GM12878 (cell line): ENCODE data around the gene MLXIP. TPM values are rescaled to one million over a fixed set of nuclear protein-coding genes. Genes with fewer than 3 reads are reported as not detected.

Experiments used
- ATAC-seq: fragments of 200-7000 bp; cut with Tn5 transposase; 3 replicates; pipeline ENCODE4 v1.9.1; 2020; ENCODE audit warnings: mild to moderate bottlenecking, moderate library complexity
- BruUV-seq: library from RNA; stranded (reverse); fragments of 400-500 nt; replicated peaks from 2 replicates; lab custom pipeline; 2021; lab: Mats Ljungman, UMichigan
- CTCF ChIA-PET: fragments of 300-600 bp; sonication (Branson Sonifier 250); formaldehyde crosslinking; extraction: SDS; loops from one replicate; lab custom pipeline; 2021; ENCODE audit warnings: inconsistent platforms; lab: Yijun Ruan, JAX
- POLR2A ChIA-PET: fragments of 350-600 bp; formaldehyde crosslinking; extraction: SDS; loops from one replicate; lab custom pipeline; 2021; ENCODE audit warnings: inconsistent platforms; lab: Charles Lee
- RAD21 ChIA-PET: fragments of 300-600 bp; sonication (Branson Sonifier 250); formaldehyde crosslinking; loops from one replicate; lab custom pipeline; 2023; ENCODE audit warnings: antibody characterized with exemption; ENCODE audit not compliant: unreplicated experiment; lab: Charles Lee
- SMC1A ChIA-PET: fragments of 300-600 bp; sonication (Branson Sonifier 250); formaldehyde crosslinking; loops from one replicate; lab custom pipeline; 2023; ENCODE audit not compliant: unreplicated experiment, uncharacterized antibody; lab: Charles Lee
- DNase-seq: peaks from one replicate; pipeline ENCODE4 v3.0.0-alpha.2; 2011; ENCODE audit warnings: low read depth, low spot score
- FAIRE-seq: peaks from 3 replicates; lab custom pipeline; 2011; peaks lifted over from hg19 to GRCh38; lab: Jason Lieb, UNC
- H2AFZ ChIP-seq: 2 replicates; pipeline ENCODE4 v1.6.0; 2011; ENCODE audit warnings: low read depth, low read length, control low read depth; ENCODE audit not compliant: control insufficient read depth
- H3K27ac ChIP-seq: 2 replicates; pipeline ENCODE4 v1.5.1; 2011; ENCODE audit warnings: control low read depth; ENCODE audit not compliant: control insufficient read depth, insufficient read depth
- H3K27me3 ChIP-seq, 2 experiments: replicated peaks in 1 of 2; 2 replicates each; pipeline versions ENCODE4 v1.6.0 to v1.6.1; 2011; ENCODE audit warnings: low read length in 1 of 2; ENCODE audit not compliant: control insufficient read depth in 2 of 2, insufficient read depth in 2 of 2
- H3K36me3 ChIP-seq, 2 experiments: 2 replicates each; pipeline ENCODE4 v1.5.1; 2011; ENCODE audit warnings: low read length in 1 of 2; ENCODE audit not compliant: control insufficient read depth in 2 of 2, insufficient read depth in 2 of 2
- H3K4me1 ChIP-seq: 2 replicates; pipeline ENCODE4 v1.6.1; 2011; ENCODE audit warnings: mild to moderate bottlenecking, low read length, moderate library complexity, mixed read lengths; ENCODE audit not compliant: control insufficient read depth, insufficient read depth
- H3K4me2 ChIP-seq: 2 replicates; pipeline ENCODE4 v1.6.0; 2011; ENCODE audit warnings: control low read depth; ENCODE audit not compliant: control insufficient read depth, insufficient read depth
- H3K4me3 ChIP-seq: fragments of 200-600 bp; sonication (generic); 2 replicates; pipeline ENCODE4 v1.5.1; 2016
- H3K79me2 ChIP-seq: 2 replicates; pipeline ENCODE4 v1.6.0; 2011; ENCODE audit warnings: low read length; ENCODE audit not compliant: control insufficient read depth, insufficient read depth
- H3K9ac ChIP-seq: 2 replicates; pipeline ENCODE4 v1.8.0; 2011; ENCODE audit warnings: low read length, control low read depth, mixed read lengths; ENCODE audit not compliant: control insufficient read depth, insufficient read depth
- H3K9me3 ChIP-seq: replicated peaks from 3 replicates; pipeline ENCODE4 v1.5.1; 2011; ENCODE audit warnings: mild to moderate bottlenecking, low read length; ENCODE audit not compliant: control insufficient read depth, insufficient read depth
- H4K20me1 ChIP-seq: 2 replicates; pipeline ENCODE4 v1.6.0; 2011; ENCODE audit not compliant: control insufficient read depth, insufficient read depth
- GABPA ChIP-seq: IDR thresholded peaks from 2 replicates; pipeline ENCODE4 v1.6.1; 2014; ENCODE audit warnings: antibody characterized with exemption, low read depth, mild to moderate bottlenecking, inconsistent platforms
- HCFC1 ChIP-seq: fragments of 150-350 bp; IDR thresholded peaks from 2 replicates; pipeline ENCODE4 v1.6.1; 2014; ENCODE audit warnings: low read length
- NFIC ChIP-seq: IDR thresholded peaks from 2 replicates; pipeline ENCODE4 v1.6.1; 2012; ENCODE audit warnings: low read depth, mild to moderate bottlenecking, inconsistent platforms, low read length, moderate library complexity
- ZNF592 ChIP-seq: fragments of 450-650 bp; IDR thresholded peaks from 2 replicates; pipeline ENCODE4 v1.6.1; 2017; ENCODE audit warnings: mild to moderate bottlenecking, moderate library complexity
- WGBS: methylation state at CpG from one replicate; pipeline ENCODE4 v1.1.6; 2016; ENCODE audit warnings: low lambda C conversion rate; ENCODE audit not compliant: insufficient replicate concordance, insufficient coverage; ENCODE audit errors: missing lambda C conversion rate; 5-methylcytosine and 5-hydroxymethylcytosine counted together
- in situ Hi-C: fragments of 300-500 bp; cut with MboI; formaldehyde crosslinking; loops from 9 replicates; pipeline ENCODE4 v1.14.3; 2018; ENCODE audit warnings: mixed read lengths
- intact Hi-C: fragments of 100-400 bp; cut with micrococcal nuclease; formaldehyde crosslinking; loops from one replicate; pipeline ENCODE4 v1.14.2; 2022; ENCODE audit not compliant: unreplicated experiment
- polyA plus RNA-seq, 11 experiments: library from polyadenylated mRNA; depleted of rRNA in 4 of 11; unstranded in 6 of 11; stranded (reverse) in 5 of 11; fragments of >200 nt; fragmentation: Nextera tagmentation in 4 of 11; fragmentation: Illumina TruSeq in 1 of 11; extraction: Ambion mirVana in 4 of 11; extraction: Trizol in 1 of 11; gene quantifications; 1 replicate in 1 of 11; 2 replicates in 10 of 11; pipeline versions ENCODE4 v1.2.1 to v1.2.3, GENCODE V29; 2011 to 2016; ENCODE audit warnings: inconsistent platforms in 2 of 11, missing spikeins in 2 of 11, low read depth in 1 of 11
- total RNA-seq, 4 experiments: library from RNA; depleted of rRNA in 3 of 4; stranded (reverse); fragments of >200 nt in 3 of 4; fragmentation: Illumina TruSeq in 1 of 4; extraction: Trizol in 1 of 4; gene quantifications; 2 replicates each; pipeline versions ENCODE4 v1.2.1 to v1.2.3, GENCODE V29; 2013 to 2021
- TF ChIP-seq, protein P1 (sequence below): fragments of 150-350 bp; IDR thresholded peaks from 2 replicates; pipeline ENCODE4 v1.6.1; 2014; ENCODE audit warnings: mild to moderate bottlenecking, low read depth, low read length

The MLXIP gene
- total and polyA plus RNA-seq, 10 of the 15 experiments (the other 5 are each of a cell fraction or from before 2014, with no cell fraction given), result 1.1 to 23.7 (median 7.0) TPM

DNA sequence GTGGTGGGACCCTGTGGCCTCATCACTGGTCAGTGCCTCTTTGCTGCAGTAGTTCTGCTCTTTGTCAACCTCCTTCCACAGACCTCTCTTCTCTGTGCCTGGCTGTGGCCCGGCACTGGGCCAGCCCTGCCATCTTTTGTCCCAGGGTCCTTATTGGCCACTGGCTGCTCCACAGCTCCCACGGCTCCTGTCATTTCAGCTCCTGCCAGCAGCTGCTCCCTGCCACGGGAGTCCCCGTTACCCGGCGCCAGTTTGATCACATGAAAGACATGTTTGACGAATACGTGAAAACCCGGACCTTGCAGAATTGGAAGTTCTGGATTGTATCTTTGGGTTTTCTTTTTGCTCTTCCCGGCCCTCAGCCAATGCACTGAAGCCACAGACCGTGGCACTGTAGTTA is 60.1 kb downstream of the MLXIP start:
- Histone ChIP-seq H3K27ac (no peak overlapping the region), H3K27me3 (no peaks in the 10 kb centered on the region), H3K9ac (no peak overlapping the region), H3K4me2 (no peak overlapping the region), H3K36me3 (peaks cover 0 to 2% of the 10 kb centered on the region in 2 experiments; a peak in 1 of 4 replicates), H3K4me1 (no peaks in the 10 kb centered on the region), H2AFZ (no peak overlapping the region), H3K9me3 (no peaks in the 10 kb centered on the region), H4K20me1 (no peaks in the 10 kb centered on the region), H3K4me3 (no peak overlapping the region), H3K79me2 (no peaks in the 10 kb centered on the region)
- POLR2A ChIA-PET, result interaction anchor here (0.5 kb wide), 1 partner anchor 353 kb away, joined by 4 read pairs; no protein-coding TSS in a partner anchor
- WGBS, result 85% methylated on average over 10 of the region's 11 CpGs
- no TSS peak for BruUV-seq
- CTCF ChIA-PET, result interaction anchor here (0.9 kb wide), 1 partner anchor 15 kb away, joined by 3 read pairs; no protein-coding TSS in a partner anchor
- TF ChIP-seq NFIC (no peak), HCFC1 (no peak), ZNF592 (no peak), GABPA (no peak)
- TF ChIP-seq, protein P1, sequence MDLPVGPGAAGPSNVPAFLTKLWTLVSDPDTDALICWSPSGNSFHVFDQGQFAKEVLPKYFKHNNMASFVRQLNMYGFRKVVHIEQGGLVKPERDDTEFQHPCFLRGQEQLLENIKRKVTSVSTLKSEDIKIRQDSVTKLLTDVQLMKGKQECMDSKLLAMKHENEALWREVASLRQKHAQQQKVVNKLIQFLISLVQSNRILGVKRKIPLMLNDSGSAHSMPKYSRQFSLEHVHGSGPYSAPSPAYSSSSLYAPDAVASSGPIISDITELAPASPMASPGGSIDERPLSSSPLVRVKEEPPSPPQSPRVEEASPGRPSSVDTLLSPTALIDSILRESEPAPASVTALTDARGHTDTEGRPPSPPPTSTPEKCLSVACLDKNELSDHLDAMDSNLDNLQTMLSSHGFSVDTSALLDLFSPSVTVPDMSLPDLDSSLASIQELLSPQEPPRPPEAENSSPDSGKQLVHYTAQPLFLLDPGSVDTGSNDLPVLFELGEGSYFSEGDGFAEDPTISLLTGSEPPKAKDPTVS, result no peak
- no peak for DNase-seq
- intact Hi-C loops (no loop called here), in situ Hi-C loops (no loop called here)
- ATAC-seq, result no peak
- RAD21 ChIA-PET, result interaction anchor here (0.6 kb wide), 1 partner anchor 440 kb away, joined by 3 read pairs; no protein-coding TSS in a partner anchor
- FAIRE-seq, result no peak
- SMC1A ChIA-PET, result no interaction called here
